CD4-positive, alpha-beta T cell (primary cell): Measurements from ENCODE around the gene HCST. TPM values are rescaled to one million over a fixed set of nuclear protein-coding genes. Genes with fewer than 3 reads are reported as not detected.

Experiments
- ATAC-seq: fragments of 200-7000 bp; cut with Tn5 transposase; one replicate; pipeline ENCODE4 v1.10.0; 2022; ENCODE audit warnings: mild to moderate bottlenecking; ENCODE audit not compliant: poor library complexity
- CTCF ChIA-PET: fragments of 350-600 bp; sonication (Branson Sonifier 250); formaldehyde crosslinking; loops from one replicate; lab custom pipeline; 2021; ENCODE audit warnings: antibody characterized with exemption, inconsistent platforms; lab: Charles Lee
- POLR2A ChIA-PET: fragments of 350-600 bp; sonication (Branson Sonifier 250); formaldehyde crosslinking; loops from one replicate; lab custom pipeline; 2021; ENCODE audit warnings: antibody characterized with exemption, inconsistent platforms; lab: Charles Lee
- DNase-seq, 14 experiments: peaks; one replicate each; pipeline ENCODE4 v3.0.0-alpha.2; 2013 to 2020; ENCODE audit warnings: mixed read lengths in 2 of 14
- H3K27ac ChIP-seq, 2 donors: one replicate each; pipeline versions ENCODE4 v1.5.1 to v1.7.0; 2013; ENCODE audit warnings: low read length in 2 of 2, low read depth in 1 of 2, mild to moderate bottlenecking in 1 of 2
- H3K27me3 ChIP-seq, 2 experiments: 1 replicate in 1 of 2; 2 replicates in 1 of 2; pipeline versions ENCODE4 v1.6.1 to v1.7.0; 2013; ENCODE audit warnings: low read length in 2 of 2, control low read depth in 1 of 2, mild to moderate bottlenecking in 1 of 2, moderate library complexity in 1 of 2; ENCODE audit not compliant: insufficient read depth in 2 of 2, control insufficient read depth in 1 of 2
- H3K36me3 ChIP-seq: one replicate; pipeline ENCODE4 v1.6.1; 2013; ENCODE audit warnings: low read length, control low read depth; ENCODE audit not compliant: insufficient read depth
- H3K4me1 ChIP-seq: one replicate; pipeline ENCODE4 v1.6.1; 2013; ENCODE audit warnings: low read length, control low read depth; ENCODE audit not compliant: insufficient read depth
- H3K4me3 ChIP-seq: one replicate; pipeline ENCODE4 v1.5.1; 2013; ENCODE audit warnings: mild to moderate bottlenecking, low read length, moderate library complexity
- H3K9me3 ChIP-seq, 2 experiments: 1 replicate in 1 of 2; 2 replicates in 1 of 2; pipeline versions ENCODE4 v1.6.1 to v1.7.0; 2013; ENCODE audit warnings: low read length in 2 of 2, mild to moderate bottlenecking in 2 of 2, control low read depth in 1 of 2, moderate library complexity in 1 of 2; ENCODE audit not compliant: control insufficient read depth in 1 of 2, insufficient read depth in 1 of 2
- H3K27ac Mint-ChIP-seq: one replicate; pipeline ENCODE4 v1.8.0; 2020; ENCODE audit warnings: mixed read lengths
- H3K27me3 Mint-ChIP-seq: one replicate; pipeline ENCODE4 v1.8.0; 2021; ENCODE audit warnings: mixed read lengths
- H3K36me3 Mint-ChIP-seq: one replicate; pipeline ENCODE4 v1.8.0; 2021; ENCODE audit warnings: low read depth, mixed read lengths
- H3K4me1 Mint-ChIP-seq: one replicate; pipeline ENCODE4 v1.8.0; 2021; ENCODE audit warnings: low read depth, mixed read lengths
- H3K4me3 Mint-ChIP-seq: one replicate; pipeline ENCODE4 v1.8.0; 2020; ENCODE audit warnings: mild to moderate bottlenecking, mixed read lengths
- H3K9me3 Mint-ChIP-seq: one replicate; pipeline ENCODE4 v1.8.0; 2020; ENCODE audit warnings: mixed read lengths
- CTCF ChIP-seq: fragments of 200-600 bp; IDR thresholded peaks from one replicate; pipeline ENCODE4 v1.8.0; 2022; ENCODE audit warnings: antibody characterized with exemption, mild to moderate bottlenecking
- intact Hi-C, 2 experiments: fragments of 100-400 bp; cut with DNase I in 1 of 2; cut with micrococcal nuclease in 1 of 2; formaldehyde crosslinking; loops; one replicate each; pipeline versions ENCODE4 v1.15.1 to v1.9.0; 2023 to 2025; cut with DNase I, micrococcal nuclease
- total RNA-seq, 174 experiments: library from RNA in 2 of 174; stranded (reverse) in 2 of 174; gene quantifications; one replicate each; pipeline ENCODE4 v1.2.3 and lab custom pipeline; 2021 to 2026

The HCST gene
- total RNA-seq, 2 experiments from 2014 or later = 72.4 to 78.6 TPM

DNA sequence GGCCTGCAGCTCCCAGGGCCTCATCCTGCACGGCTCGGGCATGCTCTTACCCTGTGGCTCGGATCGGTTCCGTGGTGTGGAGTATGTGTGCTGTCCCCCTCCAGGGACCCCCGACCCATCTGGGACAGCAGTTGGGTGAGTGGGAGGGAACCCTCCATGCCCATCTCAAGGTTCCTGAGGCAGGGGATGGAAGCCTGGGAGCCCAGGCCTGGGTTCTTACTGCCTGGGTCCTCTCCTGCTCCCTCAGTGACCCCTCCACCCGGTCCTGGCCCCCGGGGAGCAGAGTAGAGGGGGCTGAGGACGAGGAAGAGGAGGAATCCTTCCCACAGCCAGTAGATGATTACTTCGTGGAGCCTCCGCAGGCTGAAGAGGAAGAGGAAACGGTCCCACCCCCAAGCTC is 30.7 kb upstream of the HCST start:
- POLR2A ChIA-PET = no interaction called here
- H3K9me3 Mint-ChIP-seq = no peaks in the 10 kb centered on the region
- no peak for TF ChIP-seq CTCF
- H3K27ac Mint-ChIP-seq = no peak overlapping the region
- H3K27me3 ChIP-seq = peaks cover 30 to 42% of the 10 kb centered on the region in 2 experiments
- H3K4me1 Mint-ChIP-seq = peaks cover 15% of the 10 kb centered on the region
- DNase-seq (no peak), ATAC-seq (no peak)
- CTCF ChIA-PET = no interaction called here
- peaks cover 24% of the 10 kb centered on the region for H3K4me1 ChIP-seq
- no peak overlapping the region for H3K4me3 Mint-ChIP-seq
- H3K9me3 ChIP-seq = peaks cover 0 to 24% of the 10 kb centered on the region in 2 experiments
- H3K36me3 ChIP-seq = no peaks in the 10 kb centered on the region
- intact Hi-C loops = no loop called here
- no peaks in the 10 kb centered on the region for H3K36me3 Mint-ChIP-seq
- no peak overlapping the region for H3K27ac ChIP-seq
- H3K27me3 Mint-ChIP-seq = peaks cover 66% of the 10 kb centered on the region
- no peak overlapping the region for H3K4me3 ChIP-seq

DNA sequence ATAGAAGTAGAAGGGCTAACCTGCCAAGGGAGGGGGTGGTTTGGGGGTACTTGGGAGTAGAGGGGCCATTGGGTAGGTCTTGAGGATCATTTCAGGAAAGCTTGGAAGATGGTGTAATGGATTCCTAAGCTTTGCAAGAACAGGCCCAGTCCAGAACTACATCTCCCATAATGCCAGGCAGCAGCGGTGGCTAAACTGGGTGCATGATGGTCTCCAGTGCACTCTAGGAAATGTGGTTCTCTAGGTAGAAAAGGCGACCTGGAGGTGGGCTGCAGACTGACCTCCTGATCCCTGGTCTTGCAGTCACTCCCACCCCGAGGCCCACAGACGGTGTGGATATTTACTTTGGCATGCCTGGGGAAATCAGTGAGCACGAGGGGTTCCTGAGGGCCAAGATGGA is 30.1 kb upstream of the HCST start:
- Mint-ChIP-seq H3K9me3 (no peaks in the 10 kb centered on the region), H3K36me3 (no peaks in the 10 kb centered on the region), H3K4me1 (peaks cover 15% of the 10 kb centered on the region), H3K27ac (no peak overlapping the region), H3K27me3 (peaks cover 70% of the 10 kb centered on the region), H3K4me3 (no peak overlapping the region)
- intact Hi-C loops = no loop called here
- no peak overlapping the region for H3K4me3 ChIP-seq
- ATAC-seq = no peak
- TF ChIP-seq CTCF = no peak
- ChIA-PET CTCF (no interaction called here), POLR2A (no interaction called here)
- H3K36me3 ChIP-seq = no peaks in the 10 kb centered on the region
- peaks cover 24% of the 10 kb centered on the region for H3K4me1 ChIP-seq
- no peak overlapping the region for H3K27ac ChIP-seq
- H3K27me3 ChIP-seq = peaks cover 28 to 42% of the 10 kb centered on the region in 2 experiments
- peaks cover 0 to 24% of the 10 kb centered on the region in 2 experiments for H3K9me3 ChIP-seq
- no peak for DNase-seq

DNA sequence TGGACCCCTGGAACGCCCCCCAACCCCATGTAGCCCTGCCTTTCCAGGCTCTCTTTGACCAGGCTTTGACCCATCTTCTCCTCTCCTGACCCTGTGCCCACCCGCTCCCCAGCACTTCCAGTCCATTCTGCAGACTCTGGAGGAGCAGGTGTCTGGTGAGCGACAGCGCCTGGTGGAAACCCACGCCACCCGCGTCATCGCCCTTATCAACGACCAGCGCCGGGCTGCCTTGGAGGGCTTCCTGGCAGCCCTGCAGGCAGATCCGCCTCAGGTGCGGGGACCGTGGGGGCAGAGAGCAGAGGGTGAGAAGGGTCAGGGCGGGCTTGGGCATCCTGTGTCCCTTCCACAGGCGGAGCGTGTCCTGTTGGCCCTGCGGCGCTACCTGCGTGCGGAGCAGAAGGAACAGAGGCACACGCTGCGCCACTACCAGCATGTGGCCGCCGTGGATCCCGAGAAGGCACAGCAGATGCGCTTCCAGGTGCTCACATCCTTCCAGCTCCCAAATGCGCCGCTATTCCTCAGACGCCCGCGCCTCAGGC is 27.9 kb upstream of the HCST start:
- Histone ChIP-seq H3K27ac (no peak overlapping the region), H3K4me3 (no peak overlapping the region), H3K27me3 (peaks cover 26 to 39% of the 10 kb centered on the region in 2 experiments), H3K36me3 (no peaks in the 10 kb centered on the region), H3K4me1 (peaks cover 12% of the 10 kb centered on the region), H3K9me3 (peaks cover 0 to 19% of the 10 kb centered on the region in 2 experiments)
- POLR2A ChIA-PET = no interaction called here
- intact Hi-C loops = no loop called here
- Mint-ChIP-seq H3K27ac (no peak overlapping the region), H3K36me3 (no peaks in the 10 kb centered on the region), H3K9me3 (no peaks in the 10 kb centered on the region), H3K4me3 (no peak overlapping the region), H3K4me1 (peaks cover 9% of the 10 kb centered on the region), H3K27me3 (peaks cover 75% of the 10 kb centered on the region)
- DNase-seq = no peak
- no peak for TF ChIP-seq CTCF
- no peak for ATAC-seq
- CTCF ChIA-PET = no interaction called here
